ENCODE data around the gene TOR1B.

GRCh38 chr9:129839324-129840023, 36.5 kb downstream of the TOR1B start:
- TF ChIP-seq ZNF623 (tag by site-specific recombination; IDR thresholded peaks at IDR 0.05) (no peak), CTCF (tag by site-specific recombination; IDR thresholded peaks at IDR 0.05) (no peak), ZNF133 (tag by site-specific recombination; IDR thresholded peaks at IDR 0.05) (no peak)
